Raji (cell line): ENCODE data around the gene PRIMA1.

Experiments used
- POLR2A ChIP-seq: IDR thresholded peaks from 2 replicates; pipeline ENCODE4 v1.6.1; 2011; ENCODE audit warnings: low read depth, low read length, control low read depth; ENCODE audit not compliant: insufficient read depth

PRIMA1 gene

DNA sequence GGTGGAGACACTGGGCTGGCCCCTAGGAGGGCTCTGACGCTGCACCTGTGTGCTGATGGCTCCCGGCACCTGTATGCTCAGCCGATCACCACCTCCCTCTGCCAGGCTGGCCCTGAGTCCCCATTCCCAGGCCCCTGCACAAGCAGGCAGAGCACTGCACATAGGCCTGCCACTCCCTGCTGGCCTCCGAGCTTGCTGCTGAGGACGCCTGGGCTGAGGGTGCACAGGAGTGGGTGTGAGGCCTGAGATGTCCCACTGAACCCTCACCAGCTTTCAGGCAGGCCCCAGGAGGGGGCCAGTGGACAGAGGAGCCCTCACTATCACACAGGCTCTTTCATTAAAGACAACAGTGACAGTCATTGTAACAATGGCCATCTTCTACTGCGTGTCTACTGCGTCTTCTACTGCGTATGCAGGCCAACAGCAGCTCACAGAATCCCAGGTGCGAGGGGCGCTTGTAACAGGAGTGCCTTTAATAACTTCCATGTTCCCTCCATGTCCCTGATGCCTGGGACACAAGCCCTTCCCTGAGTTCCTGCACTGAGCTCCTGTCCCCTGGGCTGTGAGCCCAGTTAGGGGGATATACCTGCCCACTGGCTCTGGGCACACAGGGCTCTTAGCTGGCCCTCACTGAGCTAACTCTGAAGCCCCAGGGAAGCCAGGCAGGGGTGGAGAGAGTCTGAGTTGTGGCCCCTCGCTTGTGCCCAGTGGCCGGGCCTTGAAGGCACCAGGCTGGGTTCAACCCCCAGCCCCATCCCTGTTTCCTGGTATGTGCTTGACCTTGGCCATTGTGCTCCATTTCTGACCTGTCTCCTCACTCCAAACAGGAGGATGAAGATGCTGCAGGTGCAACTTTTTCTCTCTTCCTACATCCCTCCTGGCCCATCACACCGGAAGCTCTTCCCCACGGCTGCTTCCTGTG, 71.3 kb downstream of the PRIMA1 start:
- no peak for TF ChIP-seq POLR2A

DNA sequence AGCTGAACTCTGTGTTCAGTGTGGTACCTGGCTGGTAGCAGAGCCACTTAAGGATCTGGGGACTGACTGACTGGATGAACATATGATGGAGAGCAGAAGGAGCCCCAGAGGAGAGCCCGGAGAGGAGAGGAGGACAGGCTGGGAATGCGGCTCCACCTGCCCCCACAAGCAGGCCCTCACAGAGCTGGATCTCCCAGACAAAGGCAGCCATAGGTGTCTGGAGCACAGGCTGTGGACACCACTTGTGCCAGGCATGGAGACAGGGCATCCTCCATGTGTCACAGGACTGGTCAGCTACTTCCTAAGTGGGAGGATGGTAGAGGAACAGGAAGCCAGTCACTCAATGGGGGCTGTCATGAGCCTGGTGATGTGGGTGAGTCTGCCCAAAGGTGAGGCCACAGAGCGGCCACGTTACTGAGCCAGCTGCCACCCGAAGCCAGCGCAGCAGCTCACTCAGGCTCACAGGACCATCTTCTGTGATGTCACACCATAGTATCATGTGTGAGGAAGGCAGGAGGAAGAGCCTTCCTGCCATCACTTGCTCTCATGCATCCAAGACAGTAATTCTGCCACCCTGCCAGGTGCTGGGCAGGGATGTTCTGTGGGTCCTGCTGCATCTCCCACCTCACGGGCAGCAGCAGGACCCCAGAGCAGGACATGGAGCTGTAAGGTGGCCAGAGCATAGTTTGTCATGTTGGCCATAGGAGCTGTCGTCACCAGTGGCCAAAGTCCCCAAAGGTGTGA, 72.1 kb downstream of the PRIMA1 start:
- no peak for TF ChIP-seq POLR2A

- no peak for TF ChIP-seq POLR2A
These were observed 72.9 kb downstream of the PRIMA1 start for GRCh38 chr14:93715279-93715927.

- no peak for TF ChIP-seq POLR2A
These were observed 73.7 kb downstream of the PRIMA1 start for GRCh38 chr14:93714605-93715004.

DNA sequence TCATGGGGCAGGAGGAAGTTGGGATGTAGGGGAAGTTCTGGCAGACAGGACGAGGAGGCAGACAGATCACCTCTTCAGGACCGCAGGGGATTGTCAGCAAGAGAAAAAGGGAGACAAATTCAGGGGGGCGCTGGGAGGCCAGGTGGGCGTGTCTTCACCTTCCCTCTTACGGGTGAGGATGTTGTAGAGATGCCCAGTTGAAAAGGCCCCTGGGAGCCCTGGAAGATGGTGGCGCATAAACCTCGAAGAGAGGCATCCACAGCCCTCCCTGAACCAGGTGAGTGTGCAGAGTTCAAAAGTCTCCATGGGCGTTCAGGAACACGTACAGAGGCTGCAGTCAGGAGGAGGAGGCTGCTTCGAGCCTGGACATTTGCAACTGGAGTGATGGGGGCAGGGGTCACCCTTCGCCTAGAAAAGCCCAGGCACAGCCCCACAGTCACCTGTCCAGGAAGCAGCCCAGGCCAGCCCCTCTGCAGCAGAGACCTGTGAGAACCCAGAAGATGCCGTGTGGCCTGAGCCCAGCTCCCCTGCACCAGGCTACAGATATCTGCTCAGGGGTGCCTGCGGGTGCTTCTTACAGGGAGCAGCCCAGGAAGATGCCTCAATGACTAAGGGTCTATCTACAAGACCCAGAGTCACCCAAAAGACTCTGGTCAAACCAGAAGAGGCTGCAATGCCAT, 74.4 kb downstream of the PRIMA1 start:
- TF ChIP-seq POLR2A = no peak

- TF ChIP-seq POLR2A = no peak
These were observed 75.2 kb downstream of the PRIMA1 start for GRCh38 chr14:93712838-93713724.

GRCh38 chr14:93712079-93712837, 76.0 kb downstream of the PRIMA1 start:
- no peak for TF ChIP-seq POLR2A

DNA sequence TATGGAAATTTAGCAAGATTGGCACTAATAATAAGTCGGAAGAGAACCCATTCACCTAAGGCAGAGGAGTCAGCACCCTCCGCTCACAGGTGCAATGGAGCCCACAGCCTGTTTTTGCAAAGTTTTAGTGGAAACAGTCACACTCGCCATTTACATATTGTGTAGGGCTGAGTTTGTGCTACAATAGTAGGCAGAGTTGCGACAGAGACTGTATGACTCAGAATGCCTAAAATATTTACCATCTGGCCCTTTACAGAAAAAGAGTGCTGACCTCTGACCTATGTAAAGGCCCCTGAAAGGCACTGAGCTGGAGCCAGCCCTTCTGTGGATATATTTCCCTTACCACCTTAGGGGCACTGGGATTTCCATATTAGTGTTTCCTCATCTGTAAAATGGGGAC, 79.0 kb downstream of the PRIMA1 start:
- no peak for TF ChIP-seq POLR2A

GRCh38 chr14:93708800-93709199, 79.5 kb downstream of the PRIMA1 start:
- TF ChIP-seq POLR2A = no peak

DNA sequence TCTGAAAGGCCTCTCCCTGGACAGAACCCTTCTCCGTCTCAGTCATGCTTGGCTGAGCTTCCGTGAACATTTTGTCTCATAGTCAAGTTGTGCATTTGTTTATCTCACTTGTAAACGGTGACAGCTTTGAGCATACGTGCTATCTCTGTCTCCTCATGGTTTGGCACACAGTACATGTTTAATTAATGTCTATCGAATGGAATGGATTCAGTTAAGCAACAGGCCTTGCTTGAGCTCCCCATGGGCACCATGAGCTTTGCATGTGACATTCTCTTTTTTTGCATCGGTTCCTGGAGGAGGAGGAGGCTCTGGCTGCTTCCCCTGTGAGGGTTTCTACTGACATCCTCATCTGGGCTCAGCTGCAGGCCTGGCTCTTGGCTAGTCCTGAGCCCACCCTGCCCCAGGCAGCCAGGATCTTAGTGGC, 80.0 kb downstream of the PRIMA1 start:
- TF ChIP-seq POLR2A = no peak

GRCh38 chr14:93707475-93707874, 80.8 kb downstream of the PRIMA1 start:
- no peak for TF ChIP-seq POLR2A

- no peak for TF ChIP-seq POLR2A
These were observed 81.8 kb downstream of the PRIMA1 start for GRCh38 chr14:93706360-93706955.
